22Rv1 (cell line): Measurements from ENCODE around the gene MRPL58.

Experiments used
- CTCF ChIP-seq: fragments of 450-650 bp; IDR thresholded peaks from 2 replicates; pipeline ENCODE4 v1.5.1; 2017; ENCODE audit warnings: mild to moderate bottlenecking
- ZFX ChIP-seq: fragments of 450-650 bp; IDR thresholded peaks from 2 replicates; pipeline ENCODE4 v1.6.1; 2017; ENCODE audit warnings: antibody characterized with exemption, borderline replicate concordance

GRCh38 chr17:74964988-74965622 is 47.4 kb upstream of the MRPL58 start:
- TF ChIP-seq CTCF: no peak
- no peak for TF ChIP-seq ZFX
